Fibroblast of skin of scalp (primary cell): Measurements from ENCODE around the gene GPR3.
"Not testable (repeated sequence)": the region's sequence is repeated elsewhere in the genome, so short reads cannot be mapped to it uniquely, and the experiment has no call there.

Experiments
- DNase-seq: peaks from one replicate; pipeline ENCODE4 v3.0.0-alpha.2; 2013

Gene GPR3

DNA sequence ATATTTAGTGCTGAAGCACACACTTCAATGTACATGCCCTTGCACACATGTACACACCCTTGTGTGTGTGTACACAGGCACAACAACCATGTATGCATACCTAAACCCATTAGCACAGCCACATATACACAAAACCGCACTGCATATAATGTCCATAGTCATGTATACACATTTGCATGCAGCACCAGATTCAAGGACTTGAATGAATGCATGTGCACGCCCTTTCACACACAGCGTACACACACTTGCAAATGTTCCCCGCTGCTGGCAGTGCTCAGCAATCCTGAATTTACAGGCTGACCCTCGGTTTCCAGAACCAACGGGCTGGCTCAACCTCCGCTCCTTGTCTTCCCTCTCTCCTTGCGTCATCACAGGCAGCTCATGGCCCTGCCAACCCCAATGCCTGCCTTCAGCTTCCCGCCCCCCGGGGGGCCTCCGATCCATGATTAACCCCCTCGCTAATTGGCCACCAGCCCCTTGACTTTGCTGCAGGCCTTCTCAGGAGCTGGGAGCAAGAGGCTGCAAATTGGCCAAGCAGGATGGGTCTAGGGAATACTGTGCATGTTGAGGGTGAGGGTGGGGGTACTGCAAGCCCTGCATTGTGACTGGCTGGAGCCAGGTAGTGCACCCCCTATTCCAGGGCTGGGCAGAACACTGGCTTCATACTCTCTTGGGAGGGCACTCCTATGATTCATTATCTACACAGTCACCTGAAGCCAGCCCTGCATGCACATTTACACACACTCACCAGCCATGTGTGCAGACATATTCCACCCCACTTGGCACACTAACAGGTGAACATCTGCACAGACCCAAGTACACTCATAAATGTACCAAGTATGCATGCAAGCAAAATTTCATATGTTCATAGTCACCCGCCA, 7.9 kb downstream of the GPR3 start:
- DNase-seq = no peak

DNA sequence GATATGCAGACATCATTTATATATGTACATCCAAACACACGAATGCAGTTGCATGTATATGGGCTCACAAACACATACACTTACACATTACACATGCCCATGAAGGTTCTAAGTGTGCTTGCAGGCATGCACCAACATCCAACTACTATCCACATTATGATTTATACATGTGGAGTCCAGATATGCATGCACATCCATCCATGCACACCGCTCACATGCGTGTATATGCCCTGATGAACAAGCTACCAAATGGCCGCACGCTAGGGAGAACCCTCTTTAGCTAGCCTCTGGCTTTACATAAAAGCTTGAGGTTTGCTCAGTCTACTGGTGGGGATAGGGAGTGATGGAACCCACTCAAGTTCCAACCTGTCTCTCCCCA, 8.5 kb downstream of the GPR3 start:
- no peak for DNase-seq

DNA sequence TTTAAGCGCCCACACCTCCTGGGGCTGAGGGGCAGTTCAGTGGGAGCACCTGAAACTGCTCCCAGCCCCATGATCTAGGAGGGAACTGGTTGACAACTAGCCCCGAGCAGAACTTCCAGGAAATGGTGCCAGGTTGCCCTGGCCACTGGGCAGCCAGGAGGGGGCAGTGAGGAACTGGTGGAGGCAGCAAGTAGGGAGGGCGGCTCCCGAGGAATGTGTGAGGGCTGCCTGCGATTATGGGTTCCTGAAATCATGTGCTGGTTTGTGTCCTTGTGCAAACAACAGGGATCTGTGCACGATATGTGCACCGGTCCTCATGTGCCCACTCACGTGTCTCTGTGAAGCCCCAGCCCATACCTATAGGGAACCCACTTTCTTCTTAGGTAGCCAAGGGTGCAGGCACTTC, 9.9 kb downstream of the GPR3 start:
- peak; percentile 61 for DNase-seq

DNA sequence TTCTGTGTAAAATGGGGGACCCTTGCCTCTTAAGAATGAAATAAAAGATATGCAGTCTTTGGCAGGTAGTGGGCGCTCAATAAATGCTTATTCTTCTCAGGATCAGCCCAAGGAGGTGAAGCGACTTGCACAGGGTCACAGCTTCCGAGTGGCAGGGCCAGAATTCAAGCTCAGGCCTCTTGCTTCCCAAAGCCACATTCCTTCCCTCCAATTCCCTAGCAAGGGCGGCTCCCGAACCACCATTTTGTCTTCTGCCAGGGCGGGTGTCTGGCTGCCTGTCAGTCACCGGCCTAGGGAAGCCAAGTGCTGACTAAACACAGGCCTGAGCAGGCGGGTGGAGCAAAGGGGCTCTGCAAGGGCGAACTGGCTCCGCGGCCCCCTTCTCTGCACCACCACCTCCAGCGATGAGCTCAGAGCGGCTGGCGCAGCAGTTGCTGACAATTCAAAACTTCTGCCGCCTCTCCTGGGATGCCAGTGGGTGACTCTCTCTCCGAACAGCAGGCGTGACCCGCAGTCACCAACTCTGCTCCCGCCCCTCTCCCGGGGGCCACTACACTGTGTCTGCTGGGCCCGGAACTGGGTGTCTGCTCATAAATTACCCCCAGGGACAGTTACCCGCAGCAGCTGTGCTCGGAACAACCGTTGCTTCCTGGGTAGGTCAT, 10.8 kb downstream of the GPR3 start:
- peak; percentile 76 for DNase-seq

DNA sequence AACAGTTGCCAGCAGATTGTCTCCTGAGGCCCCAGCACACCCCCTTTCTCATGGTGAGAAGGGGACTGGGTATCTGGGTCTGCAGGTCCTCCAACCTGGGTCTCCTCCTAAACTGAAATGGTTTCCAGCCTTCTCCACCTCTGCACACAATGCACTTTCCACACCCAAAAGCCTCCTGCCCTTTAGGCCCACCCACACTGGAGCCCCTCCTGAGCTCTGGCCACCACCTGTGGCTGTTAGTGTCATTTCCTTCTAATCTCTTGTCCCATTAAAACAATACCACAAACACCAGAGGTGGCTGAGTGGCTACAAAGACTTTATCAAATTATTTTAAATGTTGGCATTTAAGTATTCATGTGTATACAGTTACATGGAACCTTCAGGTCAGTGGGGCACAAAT, 11.5 kb downstream of the GPR3 start:
- DNase-seq = no peak

DNA sequence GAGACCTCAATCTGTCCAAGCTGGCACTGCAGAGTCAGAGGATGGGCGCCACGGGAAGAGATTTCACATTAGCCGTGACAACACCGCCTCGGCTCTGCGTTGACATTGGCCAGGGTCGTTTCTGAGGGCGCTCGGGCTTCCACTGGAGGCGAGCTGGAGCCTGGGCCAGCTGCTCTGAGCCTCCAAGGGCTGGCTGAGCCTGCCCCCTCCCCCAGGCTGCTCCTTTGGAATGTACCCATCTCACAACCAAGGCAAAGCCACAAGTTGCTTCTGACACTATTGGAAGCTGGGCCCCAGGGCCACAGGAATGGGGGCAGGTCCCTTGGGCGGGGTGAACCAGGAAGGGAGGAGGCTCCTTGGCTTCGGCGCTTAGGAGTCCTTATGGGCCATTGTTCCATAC, 12.7 kb downstream of the GPR3 start:
- DNase-seq = peak; percentile 93

DNA sequence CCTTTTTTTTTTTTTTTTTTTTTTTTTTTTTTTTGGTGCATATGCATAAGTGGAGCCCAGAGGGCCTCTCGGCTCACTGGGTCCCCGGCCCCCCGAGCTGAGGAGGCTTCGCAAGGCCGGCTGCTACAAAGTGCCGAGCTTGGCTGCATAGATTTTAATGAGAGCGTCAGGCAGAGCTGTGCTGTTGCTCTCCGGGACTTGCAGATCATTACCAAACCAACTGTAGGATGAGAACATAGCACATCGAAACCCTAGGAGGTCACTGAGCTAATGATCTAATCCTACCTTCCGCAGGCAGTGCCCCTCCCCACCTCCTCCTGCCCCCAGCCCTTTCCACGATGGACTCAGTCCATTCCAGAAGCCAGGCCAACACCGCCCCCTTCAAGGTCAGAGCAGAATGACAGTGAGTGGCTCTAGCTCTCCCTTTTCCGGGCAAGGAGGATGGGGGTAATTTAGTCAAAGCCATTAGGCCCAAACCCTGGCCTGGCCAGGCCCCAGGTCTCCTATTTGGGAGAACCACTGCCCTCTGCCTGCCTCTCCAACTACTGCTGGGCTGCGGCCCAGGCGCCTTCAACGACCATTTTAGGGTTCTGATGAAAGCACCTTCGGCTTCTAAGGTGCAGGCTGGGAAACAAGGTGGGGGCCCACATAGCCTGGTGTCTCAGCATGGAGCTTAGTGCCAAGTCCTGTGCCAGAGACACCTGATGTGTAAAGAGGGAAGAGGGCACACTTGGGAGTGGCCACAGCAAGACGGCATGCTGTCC, 13.4 kb downstream of the GPR3 start:
- not testable (repeated sequence) for DNase-seq

DNA sequence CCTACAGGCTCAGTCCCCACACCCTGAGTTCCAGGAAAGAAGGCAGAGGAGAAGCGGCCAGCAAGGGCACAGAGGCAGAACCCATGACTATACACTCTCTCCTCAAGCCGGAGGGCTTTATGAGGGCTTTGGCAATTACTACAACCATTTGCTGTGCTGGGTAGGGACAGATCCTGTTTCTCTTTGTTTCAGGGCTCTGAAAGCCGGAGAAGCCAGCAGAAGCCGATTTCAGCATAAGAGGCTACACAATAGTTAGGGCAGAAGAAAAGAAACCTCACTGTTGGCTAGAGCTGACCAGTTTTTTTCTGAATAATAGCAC, 13.9 kb downstream of the GPR3 start:
- DNase-seq = no peak

DNA sequence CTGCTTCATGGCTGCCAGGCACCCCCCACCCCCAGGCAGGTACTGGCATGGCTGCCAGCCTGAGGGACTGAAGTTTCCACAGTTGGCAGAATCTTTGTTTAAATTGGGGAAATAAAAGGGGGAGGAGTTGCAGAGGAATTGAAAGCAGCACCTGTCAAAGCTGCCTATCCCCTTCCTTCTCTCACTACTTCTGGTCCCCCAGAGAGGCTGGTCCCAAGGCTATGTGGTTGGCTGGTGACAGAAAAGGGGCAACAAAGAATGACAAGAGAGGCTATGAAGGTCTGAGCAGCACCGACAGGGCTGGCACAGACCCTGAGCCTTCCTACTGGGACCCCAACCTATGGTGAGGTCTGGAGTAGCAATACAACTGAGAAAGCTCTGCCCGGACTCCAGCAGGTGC, 14.4 kb downstream of the GPR3 start:
- not testable (repeated sequence) for DNase-seq

DNA sequence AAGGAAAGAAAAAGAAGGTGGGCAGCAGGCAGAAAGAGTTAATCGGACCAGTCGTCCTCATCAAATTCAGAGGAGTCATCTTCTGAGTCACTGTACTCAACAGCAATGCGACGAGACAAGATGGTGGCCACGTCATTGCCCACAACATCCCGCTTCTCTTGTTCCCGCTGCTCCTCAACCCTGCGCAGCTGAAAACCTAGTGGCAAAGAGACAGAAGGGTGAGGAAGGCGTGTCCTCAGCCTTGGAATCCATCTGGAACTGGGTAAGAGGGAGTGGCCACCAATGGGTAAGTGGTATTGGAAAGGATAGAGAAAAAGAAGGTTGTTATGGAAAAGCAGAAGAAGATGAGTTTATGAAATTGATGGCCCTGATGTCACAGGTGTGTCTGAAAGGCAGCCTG, 15.7 kb downstream of the GPR3 start:
- peak; percentile 30 for DNase-seq

DNA sequence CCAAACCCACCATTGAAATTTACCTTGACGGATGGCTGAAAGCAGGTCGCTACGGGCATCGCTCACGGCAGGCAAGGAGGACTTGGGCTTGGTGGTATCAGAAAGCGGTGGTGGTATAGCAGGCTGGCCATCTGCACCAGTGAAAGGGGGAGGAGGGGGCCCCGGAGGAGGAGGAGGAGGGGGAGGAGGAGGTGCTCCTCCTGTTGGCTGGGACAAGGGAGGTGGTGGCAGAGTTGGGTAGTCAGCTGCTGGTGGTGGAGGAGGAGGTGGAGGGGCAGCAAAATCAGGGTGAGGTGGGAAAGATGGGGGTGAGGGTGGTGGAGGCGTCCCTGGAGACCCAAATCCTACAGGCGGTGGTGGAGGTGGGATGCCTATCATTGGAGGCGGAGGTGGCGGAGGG, 17.2 kb downstream of the GPR3 start:
- DNase-seq = no peak

DNA sequence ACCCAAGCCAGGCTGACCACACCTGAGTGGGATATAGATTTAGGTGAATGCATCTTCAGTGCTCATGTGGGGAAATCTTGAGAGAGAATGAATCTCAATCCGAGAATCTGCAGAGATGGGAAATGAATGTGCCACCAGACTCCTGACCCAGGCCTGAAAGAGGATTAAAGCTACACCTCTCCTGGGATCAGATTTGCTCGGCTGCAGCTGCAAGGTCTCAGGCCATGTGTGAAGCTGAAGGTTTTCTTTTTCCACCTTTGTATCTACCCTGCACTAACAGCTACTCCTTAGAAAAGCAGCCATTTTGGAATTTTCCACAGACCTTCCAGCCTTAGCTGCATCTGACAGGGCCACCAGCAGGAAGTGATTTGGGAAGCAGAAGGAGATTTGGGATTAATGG, 18.3 kb downstream of the GPR3 start:
- no peak for DNase-seq

DNA sequence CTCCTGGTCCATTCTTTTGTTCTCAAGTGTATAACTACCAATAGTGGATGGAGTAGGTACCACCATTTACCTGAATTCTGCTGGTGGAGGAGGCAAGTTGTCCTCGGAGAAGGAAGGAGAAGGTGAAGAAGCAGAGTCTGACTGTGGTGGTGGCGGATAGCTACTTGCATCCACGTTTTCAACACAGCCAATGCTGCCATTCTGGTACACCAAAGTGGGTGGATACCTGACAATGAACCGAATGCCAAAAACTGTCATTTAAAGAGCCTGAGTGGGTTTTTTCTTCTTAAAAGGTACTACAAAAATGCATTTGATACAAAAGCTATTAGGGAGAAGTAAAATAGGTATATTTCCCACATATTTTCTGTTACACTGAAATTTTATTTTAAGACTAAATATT, 20.1 kb downstream of the GPR3 start:
- DNase-seq = no peak

DNA sequence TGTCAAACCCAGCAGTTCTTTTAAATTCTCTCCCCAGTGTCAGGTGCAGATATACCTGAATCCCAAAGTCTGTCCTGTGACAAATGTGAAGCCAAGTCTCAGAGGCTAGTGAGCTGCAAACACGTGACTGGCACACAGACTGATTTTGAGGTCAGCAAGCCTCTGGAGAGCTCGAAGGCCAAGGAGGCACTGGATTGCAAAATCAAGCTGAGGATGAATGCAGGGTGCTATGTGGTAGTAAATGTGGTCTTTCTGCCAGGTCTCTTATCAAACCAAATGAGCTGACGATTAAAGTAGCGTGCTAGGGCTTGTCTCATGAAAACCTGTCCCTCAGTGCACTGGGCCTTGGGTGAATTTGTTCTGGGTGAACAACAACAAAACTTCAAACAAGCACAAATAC, 20.6 kb downstream of the GPR3 start:
- no peak for DNase-seq

DNA sequence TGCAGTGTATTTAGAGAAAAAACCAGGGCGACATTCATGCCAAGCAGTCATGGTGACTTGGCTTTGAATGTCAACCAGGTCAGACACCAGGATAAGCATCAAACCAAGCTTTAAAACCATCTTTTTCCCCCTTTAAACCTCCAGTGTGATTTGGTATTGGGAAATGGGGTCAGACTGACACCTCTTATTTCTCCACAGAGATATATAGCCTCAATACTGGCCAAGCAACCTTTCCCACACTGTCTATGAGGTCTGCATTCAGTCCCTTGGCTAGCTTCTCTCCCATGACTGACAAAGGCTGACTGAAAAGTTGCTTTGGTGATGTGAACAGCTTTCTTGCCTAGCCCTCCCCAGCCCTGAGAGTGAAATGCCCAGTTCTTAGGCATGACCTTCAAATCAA, 21.7 kb downstream of the GPR3 start:
- no peak for DNase-seq

DNA sequence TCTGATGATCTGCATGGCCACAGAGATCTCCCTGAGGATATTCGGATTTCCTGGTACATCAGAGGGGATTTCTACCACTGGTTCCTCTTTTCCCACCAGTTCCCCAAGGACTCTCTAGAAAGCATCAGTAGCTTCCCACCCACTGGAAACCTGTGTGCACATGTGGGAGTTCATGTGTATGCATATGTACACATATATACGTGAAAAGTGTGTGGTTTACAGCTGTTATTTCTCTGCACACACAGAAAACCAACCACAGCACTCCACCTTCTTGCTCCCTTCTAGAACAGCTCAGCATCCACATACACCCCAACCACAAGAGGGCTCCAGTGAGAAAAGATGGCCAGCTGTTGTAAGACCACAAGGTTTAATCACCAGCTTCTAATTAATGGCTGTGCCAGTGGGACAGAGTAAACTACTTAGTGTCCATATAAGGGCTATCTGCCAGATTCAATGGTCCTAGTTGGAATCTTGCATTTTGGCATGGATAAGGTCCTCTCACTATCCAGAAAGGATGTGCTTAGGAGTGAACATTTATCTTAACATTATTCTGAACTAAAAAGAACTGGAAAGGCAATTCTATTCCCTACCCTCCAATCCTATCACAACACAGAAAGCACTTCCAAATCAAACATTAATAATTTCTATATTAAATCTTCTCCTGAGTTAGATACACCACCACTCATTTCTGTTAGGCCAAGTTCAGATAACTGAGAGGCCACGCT, 24.1 kb downstream of the GPR3 start:
- DNase-seq = peak; percentile 73

DNA sequence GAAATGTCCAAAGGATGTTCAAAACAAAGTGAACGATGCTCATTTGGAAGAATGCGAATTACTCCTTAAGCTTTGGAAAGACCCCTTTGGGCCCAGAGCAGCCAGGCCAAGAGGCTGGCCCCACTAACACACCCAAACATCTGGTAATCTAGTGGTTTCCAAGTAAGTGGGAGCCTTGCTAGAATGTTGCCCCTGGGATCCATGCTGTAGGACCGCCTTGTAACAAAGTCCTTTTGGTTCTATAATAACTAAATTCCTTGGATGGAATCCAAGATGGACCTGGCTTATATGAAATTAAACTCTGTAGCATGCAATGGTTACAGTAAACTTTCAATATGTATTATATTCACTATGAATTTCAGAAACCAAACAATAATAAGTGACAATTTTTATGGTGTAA, 25.3 kb downstream of the GPR3 start:
- DNase-seq = no peak

DNA sequence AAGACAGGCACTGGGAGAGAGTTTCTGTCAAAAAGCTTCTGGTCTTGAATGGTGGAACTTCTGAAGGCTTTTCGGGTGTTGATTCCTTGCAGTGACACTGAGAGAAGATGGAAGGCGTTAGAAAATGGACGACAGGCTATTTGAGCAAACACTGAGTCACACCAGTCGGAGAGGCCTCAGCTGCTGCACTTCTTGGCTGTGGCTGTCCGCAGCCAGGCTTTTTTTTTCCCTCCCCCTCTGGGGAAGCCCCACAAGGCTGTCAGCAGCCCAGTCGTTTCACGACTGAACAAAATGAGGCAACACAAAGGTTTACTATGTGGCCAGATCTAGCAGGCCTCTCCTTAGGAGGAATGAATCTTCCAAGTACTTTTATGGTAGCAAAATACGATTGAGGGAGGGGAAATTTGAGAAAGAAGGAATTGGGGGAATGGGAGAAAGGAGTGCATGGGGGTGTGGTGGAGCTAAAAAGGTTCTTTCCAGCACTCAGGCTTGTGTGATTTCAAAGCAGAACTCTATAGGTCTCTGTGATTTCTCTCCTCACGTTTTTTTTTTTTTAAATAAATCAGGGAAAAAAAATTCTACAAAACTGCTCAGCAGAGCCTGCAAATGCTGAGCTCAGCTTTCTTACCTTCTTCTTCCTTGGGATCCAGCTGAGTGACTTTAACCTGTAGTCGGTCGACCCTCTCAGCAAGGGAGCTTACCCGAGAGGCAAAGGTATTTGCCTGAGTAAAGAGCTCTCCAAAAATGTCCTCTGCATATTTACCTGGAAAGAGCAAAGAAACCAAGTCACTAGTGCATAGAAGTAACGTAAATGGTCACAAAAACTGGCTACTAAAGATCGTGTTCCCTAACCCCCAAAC, 26.1 kb downstream of the GPR3 start:
- peak; percentile 93 for DNase-seq

DNA sequence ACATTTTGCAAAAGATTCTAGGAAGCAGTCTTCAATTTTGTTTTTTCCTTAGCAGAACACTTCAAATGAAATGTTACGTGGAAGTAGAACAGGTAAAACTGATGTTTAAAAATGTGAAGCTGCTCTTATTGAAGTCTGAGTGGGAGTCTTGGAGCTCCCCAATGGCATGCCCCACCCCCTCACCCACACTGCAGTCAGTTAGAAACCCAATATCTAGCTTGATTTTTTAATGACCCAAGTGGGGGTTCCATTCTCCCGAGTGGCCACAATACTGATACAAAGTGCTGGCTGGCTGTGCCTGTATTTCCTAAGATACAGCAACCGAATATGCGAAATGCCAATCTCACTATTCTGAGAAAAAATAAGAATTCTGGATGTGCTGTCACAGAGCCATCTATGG, 31.3 kb downstream of the GPR3 start:
- no peak for DNase-seq

DNA sequence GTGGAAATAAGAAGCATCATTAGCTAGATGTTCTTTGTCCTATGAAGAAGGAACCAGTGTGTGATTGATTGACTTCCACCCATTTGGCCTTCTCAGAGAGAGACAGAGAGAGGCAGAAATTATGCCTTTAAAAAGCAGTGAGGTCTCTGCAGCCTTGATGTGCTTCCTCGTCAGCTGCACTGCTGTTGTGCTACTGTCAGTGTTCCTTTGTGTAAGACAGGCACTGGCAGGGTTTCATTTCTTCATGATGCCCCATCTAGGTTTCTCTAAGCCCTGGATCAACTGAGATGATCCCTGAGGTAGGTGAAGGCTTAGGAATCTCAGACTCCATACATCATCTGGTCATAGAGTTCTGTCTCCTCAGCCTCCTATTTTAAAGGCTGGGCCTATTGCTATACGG, 34.9 kb downstream of the GPR3 start:
- no peak for DNase-seq

DNA sequence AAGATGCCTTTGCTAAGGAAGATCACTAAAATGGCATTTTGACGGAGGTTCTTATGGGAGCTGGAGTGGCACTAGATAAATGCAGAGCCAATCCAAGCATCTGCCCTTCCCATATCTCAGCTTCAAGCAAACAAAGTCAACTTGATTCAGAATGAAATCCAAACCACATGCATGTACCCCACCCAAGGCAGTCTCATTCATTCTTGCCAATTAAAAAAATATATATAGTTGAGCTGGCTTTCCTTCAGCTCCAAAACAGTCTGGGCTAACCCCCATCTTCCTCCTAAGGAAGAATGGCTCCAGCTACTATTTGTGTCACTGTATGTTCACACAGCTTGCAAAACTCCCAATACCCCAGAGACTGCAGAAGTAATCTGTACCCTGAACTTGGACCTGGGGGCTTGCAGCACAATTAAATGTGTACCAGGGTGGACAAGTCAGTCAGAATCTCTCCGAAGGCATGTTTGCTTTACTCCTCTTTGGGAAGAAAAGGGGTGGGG, 35.4 kb downstream of the GPR3 start:
- no peak for DNase-seq
